Skeletal muscle cell (primary cell): ENCODE results near the gene LRRK1.

ENCODE experiments used
- DNase-seq: peaks from one replicate; pipeline ENCODE4 v3.0.0-alpha.2; 2010; ENCODE audit warnings: low read depth
- H3K4me3 ChIP-seq: 2 replicates; pipeline ENCODE4 v1.5.1; 2011; ENCODE audit warnings: low read depth, mild to moderate bottlenecking, control low read depth, low read length, moderate library complexity

Gene LRRK1

GRCh38 chr15:101111570-101112262, 192.6 kb downstream of the LRRK1 start:
- H3K4me3 ChIP-seq, result no peak overlapping the region
- DNase-seq, result no peak

DNA sequence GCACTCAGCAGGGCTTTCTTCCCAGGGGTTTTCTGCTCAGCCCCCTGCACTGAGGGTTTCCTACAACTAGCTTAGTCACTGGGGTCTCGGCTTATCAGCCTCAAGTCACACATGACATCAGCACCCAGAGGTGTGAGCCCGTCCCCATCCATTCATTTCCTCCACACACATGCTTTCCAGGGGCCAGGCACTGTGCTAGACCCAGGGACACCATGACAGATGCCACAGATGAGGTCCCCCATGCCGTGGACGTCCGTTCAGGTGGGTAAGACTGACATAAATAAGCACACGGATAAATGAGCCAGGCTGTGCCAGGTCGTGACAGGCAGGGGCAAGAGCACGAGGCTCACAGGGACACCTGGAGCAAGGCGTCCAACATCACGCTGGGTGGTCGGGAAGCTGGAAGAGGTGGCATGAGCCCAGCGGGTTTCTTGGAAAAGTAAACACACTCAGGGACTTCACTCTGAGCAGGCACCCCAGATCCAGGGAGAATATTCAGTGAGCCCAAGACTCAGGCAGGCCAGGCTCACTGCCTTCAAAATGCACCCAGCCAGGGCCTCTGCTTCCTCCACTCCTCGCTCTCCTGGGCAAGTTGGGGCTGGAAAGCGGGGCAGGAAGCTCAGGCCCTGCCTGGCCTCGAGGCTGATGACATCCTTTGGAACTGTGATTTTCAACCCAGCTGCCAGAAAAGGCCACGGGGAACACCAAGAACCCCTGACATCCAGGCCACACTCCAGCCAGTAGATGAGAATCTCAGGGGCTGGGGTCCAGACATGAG, 193.4 kb downstream of the LRRK1 start:
- no peak overlapping the region for H3K4me3 ChIP-seq
- no peak for DNase-seq

DNA sequence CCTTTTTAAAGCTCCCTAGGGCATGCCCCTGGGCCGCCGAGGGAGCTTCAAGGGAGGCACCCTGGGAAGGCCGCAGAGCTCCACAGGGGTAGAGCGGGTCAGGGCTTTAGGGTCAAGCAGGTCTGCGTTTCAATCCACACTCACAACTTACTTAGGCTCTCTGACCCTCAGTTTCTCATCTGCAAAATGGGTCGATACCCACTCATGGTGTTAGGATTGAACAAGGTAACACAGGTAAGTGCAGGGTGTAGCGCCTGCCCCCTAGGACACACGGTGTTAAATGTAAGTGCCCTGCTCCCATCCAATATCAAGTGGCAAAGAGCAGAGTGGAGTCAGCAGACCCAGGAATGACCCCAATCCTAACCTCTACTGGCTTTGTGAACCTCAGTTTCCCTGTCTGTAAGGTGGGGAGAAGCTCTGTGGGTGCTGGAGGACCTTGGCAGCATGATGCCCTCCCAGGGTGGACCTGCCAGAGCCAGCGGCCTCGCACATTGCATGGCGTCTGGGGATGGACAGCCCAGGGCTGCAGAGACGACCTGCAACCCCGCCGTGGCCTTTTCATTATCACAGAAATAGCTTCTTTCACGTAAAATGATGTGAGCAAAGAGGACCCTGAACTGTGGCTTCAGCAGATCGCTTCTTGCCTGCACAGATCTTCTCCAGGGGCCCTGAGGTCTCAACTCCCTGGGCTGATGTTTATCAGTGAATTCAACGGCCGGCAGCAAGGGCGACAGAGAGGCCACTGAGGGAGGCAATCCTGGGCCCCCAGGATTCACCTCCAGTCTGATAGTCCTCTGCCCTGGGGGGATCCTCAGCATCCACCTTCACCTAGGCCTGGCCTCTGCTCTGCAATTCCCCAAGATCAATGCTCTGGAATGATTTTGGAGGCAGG, 194.2 kb downstream of the LRRK1 start:
- no peak for DNase-seq

GRCh38 chr15:101114166-101114565, 195.0 kb downstream of the LRRK1 start:
- no peak for DNase-seq
- no peak overlapping the region for H3K4me3 ChIP-seq

More for the DNA sequence above, 194.2 kb downstream of the LRRK1 start:
- H3K4me3 ChIP-seq, result no peak overlapping the region

DNA sequence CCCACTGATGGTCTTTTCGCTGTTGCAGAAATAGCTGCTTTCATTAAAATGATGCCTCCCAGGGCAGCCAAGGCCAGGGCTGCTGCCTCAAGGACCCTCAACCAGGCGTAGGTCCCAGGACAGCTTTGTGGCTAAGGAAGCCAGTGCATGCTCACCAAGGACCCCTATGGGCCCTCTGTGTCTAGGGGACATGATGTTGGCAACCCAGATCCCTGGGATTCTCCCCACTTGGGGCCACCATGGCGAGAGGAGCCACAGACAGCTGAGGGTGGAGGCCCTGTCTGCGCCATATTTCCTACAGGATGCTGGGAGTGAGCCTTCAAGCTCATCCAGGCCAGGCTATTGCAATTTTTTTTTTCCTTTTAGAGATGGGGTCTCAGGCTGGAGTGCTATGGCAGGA, 195.5 kb downstream of the LRRK1 start:
- DNase-seq, result no peak
- no peak overlapping the region for H3K4me3 ChIP-seq

- no peak for DNase-seq
- H3K4me3 ChIP-seq, result no peak overlapping the region
Observed at GRCh38 chr15:101115393-101115785, 196.2 kb downstream of the LRRK1 start.

- peak; percentile 93 for DNase-seq
- H3K4me3 ChIP-seq, result no peak overlapping the region
Observed at GRCh38 chr15:101115786-101116680, 196.9 kb downstream of the LRRK1 start.

DNA sequence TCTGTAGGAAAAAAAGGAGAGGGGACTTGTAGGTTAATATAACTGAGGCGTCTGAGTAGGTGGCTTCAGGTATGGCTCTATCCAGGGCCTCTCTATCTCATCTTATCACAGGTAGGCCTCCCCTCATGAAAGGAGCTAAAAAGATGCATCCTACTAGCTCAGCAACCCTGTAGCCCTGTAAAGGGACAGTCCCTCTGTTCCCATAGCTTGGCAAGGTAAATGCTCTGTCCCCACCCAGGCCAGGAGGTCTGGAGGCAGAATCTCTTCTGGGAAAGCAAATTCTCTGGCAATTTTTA, 197.5 kb downstream of the LRRK1 start:
- H3K4me3 ChIP-seq, result no peak overlapping the region
- DNase-seq, result no peak

DNA sequence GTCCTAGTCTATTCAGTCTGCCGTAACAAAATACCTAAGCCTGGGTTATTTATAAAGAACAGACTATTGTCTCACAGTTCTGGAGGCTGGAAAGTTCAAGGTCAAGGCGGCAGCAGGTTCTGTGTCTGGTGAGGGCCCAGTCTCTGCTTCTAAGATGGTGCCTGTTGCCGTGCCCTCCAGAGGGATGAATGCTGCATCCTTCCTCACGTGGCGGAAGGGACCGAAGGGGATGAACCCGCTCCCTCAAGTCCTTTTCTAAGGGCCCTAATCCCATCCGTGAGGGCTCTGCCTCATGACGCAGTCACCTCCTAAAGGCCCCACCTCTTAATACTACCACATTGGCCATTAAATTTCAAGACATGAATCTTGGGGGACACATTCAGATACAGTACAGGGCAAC, 199.0 kb downstream of the LRRK1 start:
- no peak overlapping the region for H3K4me3 ChIP-seq
- no peak for DNase-seq

GRCh38 chr15:101118615-101119014, 199.5 kb downstream of the LRRK1 start:
- DNase-seq, result no peak

DNA sequence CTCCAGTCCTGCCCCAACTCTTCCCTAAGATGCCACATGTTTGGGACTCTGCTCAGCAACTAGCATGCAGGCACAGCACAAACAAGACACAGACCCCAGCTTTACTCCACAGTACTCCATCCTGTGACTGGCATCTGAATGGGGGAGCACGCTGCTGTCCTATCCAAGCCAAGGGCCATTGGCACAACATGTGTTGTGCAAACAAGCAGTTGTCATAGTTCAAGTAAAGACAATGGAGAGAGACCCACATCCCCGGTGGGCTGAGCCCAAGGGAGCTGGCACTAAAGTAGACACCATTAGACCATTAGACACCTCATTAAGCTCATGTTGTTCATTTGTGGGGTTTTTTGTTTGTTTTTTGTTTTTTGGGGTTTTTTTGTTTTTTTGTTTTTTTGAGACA, 200.0 kb downstream of the LRRK1 start:
- no peak for DNase-seq

More at GRCh38 chr15:101118615-101119014, 199.5 kb downstream of the LRRK1 start:
- H3K4me3 ChIP-seq, result no peak overlapping the region

More for the DNA sequence above, 200.0 kb downstream of the LRRK1 start:
- no peak overlapping the region for H3K4me3 ChIP-seq
